ENCODE results near the gene FAIM2. TPM values are rescaled to one million over a fixed set of nuclear protein-coding genes. Genes with fewer than 3 reads are reported as not detected.

The FAIM2 gene
- total and polyA plus RNA-seq, 2 donors (not counting 3 experiments of a cell fraction or from before 2014, with no cell fraction given): 0.01 TPM; not detected in 1

DNA sequence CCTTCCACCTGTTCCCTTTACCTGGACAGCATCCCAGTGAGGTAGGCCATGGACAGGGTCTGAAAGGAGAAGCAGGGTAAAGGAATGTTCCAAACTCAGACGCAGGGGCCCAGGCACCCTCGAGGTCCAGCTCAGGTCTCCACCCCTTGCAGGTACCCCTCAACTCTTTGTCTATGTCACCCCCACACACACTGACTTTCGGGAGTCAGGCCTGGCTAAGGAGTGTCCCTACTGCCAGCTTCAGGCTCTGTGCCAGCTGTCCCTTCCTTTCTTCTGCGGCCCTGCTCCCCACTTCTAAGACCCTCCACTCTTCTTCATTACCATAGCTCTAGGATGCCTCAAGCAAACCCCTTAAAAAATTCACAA is 13.6 kb downstream of the FAIM2 start:
- Histone ChIP-seq H3K27me3 (ENCODE audit: control insufficient read depth in 2 of 2, insufficient read depth in 2 of 2, low read length in 2 of 2) (peaks cover 4 to 16% of the 10 kb centered on the region in 2 experiments), H3K9me3 (replicated peaks; ENCODE audit: control insufficient read depth, insufficient read depth, low read length) (no peaks in the 10 kb centered on the region), H3K4me2 (ENCODE audit: insufficient read depth, low read length) (no peak overlapping the region), H3K4me3 (replicated peaks in 1 of 3; ENCODE audit: insufficient read depth in 1 of 3, low read depth in 1 of 3, low read length in 3 of 3) (no peak overlapping the region), H3K79me2 (ENCODE audit: control insufficient read depth, insufficient read depth, low read length) (no peaks in the 10 kb centered on the region), H3K27ac (ENCODE audit: insufficient read depth, low read depth, low read length) (no peak overlapping the region), H2AFZ (ENCODE audit: low read depth, low read length) (no peak overlapping the region), H3K4me1 (ENCODE audit: control insufficient read depth, extremely low read depth, insufficient read depth, low read length) (peaks cover 6% of the 10 kb centered on the region), H3K36me3 (ENCODE audit: control insufficient read depth in 2 of 2, extremely low read depth in 1 of 2, insufficient read depth in 2 of 2, low read length in 2 of 2) (no peaks in the 10 kb centered on the region), H4K20me1 (replicated peaks; ENCODE audit: control insufficient read depth, extremely low read depth, insufficient read depth, low read length) (no peaks in the 10 kb centered on the region), H3K9me1 (replicated peaks; ENCODE audit: control insufficient read depth, extremely low read depth, insufficient read depth, low read length) (no peaks in the 10 kb centered on the region), H3K9ac (replicated peaks; ENCODE audit: extremely low read depth, insufficient read depth, low read length) (no peak overlapping the region)
- ChIA-PET CTCF (interaction anchor here (2.5 kb wide), 1 partner anchor 55 kb away, joined by 8 read pairs; no protein-coding TSS in a partner anchor), POLR2A (no interaction called here)
- intact Hi-C loops (cut with micrococcal nuclease): no loop called here
- TF ChIP-seq, protein P1, sequence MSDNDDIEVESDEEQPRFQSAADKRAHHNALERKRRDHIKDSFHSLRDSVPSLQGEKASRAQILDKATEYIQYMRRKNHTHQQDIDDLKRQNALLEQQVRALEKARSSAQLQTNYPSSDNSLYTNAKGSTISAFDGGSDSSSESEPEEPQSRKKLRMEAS (IDR thresholded peaks at IDR 0.05; ENCODE audit: insufficient read depth, insufficient read length): no peak
- TF ChIP-seq POLR2A (IDR thresholded peaks at IDR 0.05; ENCODE audit: low read depth, low read length) (no peak), GATA2 (IDR thresholded peaks at IDR 0.05; ENCODE audit: insufficient read depth, insufficient read length, low read depth, low read length) (no peak), POLR2AphosphoS5 (IDR thresholded peaks at IDR 0.05; ENCODE audit: insufficient read depth, low read depth, low read length) (no peak), FOS (IDR thresholded peaks at IDR 0.05; ENCODE audit: borderline replicate concordance, insufficient read depth, low read length) (no peak), CTCF (IDR thresholded peaks at IDR 0.05; ENCODE audit: extremely low read depth in 1 of 2, insufficient read depth in 1 of 2, low read depth in 1 of 2, low read length in 2 of 2) (no peak), JUN (IDR thresholded peaks at IDR 0.05; ENCODE audit: borderline replicate concordance, insufficient read depth, insufficient read length, low read depth) (no peak), EZH2 (IDR thresholded peaks at IDR 0.05; ENCODE audit: borderline replicate concordance, low read depth, low read length, severe bottlenecking) (no peak), MYC (IDR thresholded peaks at IDR 0.05; ENCODE audit: low read depth, low read length) (no peak)
- no peak for DNase-seq (ENCODE audit: low read depth, low spot score)
- BruUV-seq (replicated peaks): no TSS peak
- no peak for FAIRE-seq
- dilution Hi-C loops (cut with MboI; ENCODE audit: extremely low pct_ligation_motif_present, low sequenced_read_pairs): no loop called here
